Measurements from ENCODE around the gene TNFRSF25. TPM values are rescaled to one million over a fixed set of nuclear protein-coding genes. Genes with fewer than 3 reads are reported as not detected.

TNFRSF25 gene
- total RNA-seq, 2 experiments from 2014 or later = 82.4 to 87.0 TPM

Small RNAs within 50 kb of the gene (microRNA-seq; reads per million reads assigned to microRNA genes)
- not detected for gene MIR4252 (ENCODE audit: borderline microRNAs expressed, borderline replicate concordance)

Other genes starting within 250 kb of the TNFRSF25 start
- gene ICMT, start 230.2 kb downstream of the TNFRSF25 start, total RNA-seq = 10 to 100 TPM; 31.3 to 33.2 TPM
- gene HES3, start 222.0 kb downstream of the TNFRSF25 start, total RNA-seq = not detected
- gene GPR153, start 205.1 kb downstream of the TNFRSF25 start, total RNA-seq = under 1 TPM; 0.07 TPM
- 10 to 100 TPM; 74.2 to 77.6 TPM for gene ACOT7, start 72.4 kb downstream of the TNFRSF25 start, total RNA-seq
- under 1 TPM; 0.14 to 0.74 TPM for gene HES2, start 46.3 kb downstream of the TNFRSF25 start, total RNA-seq
- under 1 TPM; 0.50 to 0.79 TPM for gene ESPN, start 41.4 kb downstream of the TNFRSF25 start, total RNA-seq
- 1 to 10 TPM; 1.7 to 1.8 TPM for gene PLEKHG5, start 25.5 kb upstream of the TNFRSF25 start, total RNA-seq
- 10 to 100 TPM; 24.6 to 29.6 TPM for gene NOL9, start 88.3 kb upstream of the TNFRSF25 start, total RNA-seq
- gene TAS1R1, start 89.1 kb upstream of the TNFRSF25 start, total RNA-seq = not detected
- 10 to 100 TPM; 15.0 to 18.3 TPM for gene ZBTB48, start 113.8 kb upstream of the TNFRSF25 start, total RNA-seq
- 10 to 100 TPM; 21.0 to 23.3 TPM for gene KLHL21, start 136.7 kb upstream of the TNFRSF25 start, total RNA-seq
- gene PHF13, start 147.6 kb upstream of the TNFRSF25 start, total RNA-seq = 10 to 100 TPM; 10.8 to 11.3 TPM
- gene THAP3, start 158.7 kb upstream of the TNFRSF25 start, total RNA-seq = 10 to 100 TPM; 27.3 to 30.9 TPM
- gene DNAJC11, start 235.6 kb upstream of the TNFRSF25 start, total RNA-seq = 10 to 100 TPM; 31.6 to 32.5 TPM

All from activated naive CD4-positive, alpha-beta T cell treated with anti-CD3 and anti-CD28 coated beads for 36 hours (primary cell).